HEK293 (cell line): Measurements from ENCODE around the gene PTP4A2.

Experiments used
- HOXA7 ChIP-seq: sonication (generic); formaldehyde crosslinking; IDR thresholded peaks from 2 replicates; pipeline ENCODE4 v1.8.1; 2022; ENCODE audit warnings: missing genetic modification reagents, borderline replicate concordance
- INSM2 ChIP-seq: fragments of 450-650 bp; formaldehyde crosslinking; IDR thresholded peaks from 2 replicates; pipeline ENCODE4 v1.5.1; 2016; ENCODE audit warnings: missing biosample characterization, missing genetic modification characterization
- OVOL3 ChIP-seq: fragments of 450-650 bp; formaldehyde crosslinking; IDR thresholded peaks from 2 replicates; pipeline ENCODE4 v1.5.1; 2016; ENCODE audit warnings: missing biosample characterization, missing genetic modification characterization
- PRDM2 ChIP-seq: fragments of 450-650 bp; formaldehyde crosslinking; IDR thresholded peaks from 2 replicates; pipeline ENCODE4 v1.5.1; 2016; ENCODE audit warnings: missing biosample characterization, missing genetic modification characterization, borderline replicate concordance
- SALL2 ChIP-seq: fragments of 450-650 bp; formaldehyde crosslinking; IDR thresholded peaks from 2 replicates; pipeline ENCODE4 v1.5.0; 2017; ENCODE audit warnings: missing biosample characterization, mild to moderate bottlenecking, missing genetic modification characterization, borderline replicate concordance
- SP3 ChIP-seq: fragments of 450-650 bp; formaldehyde crosslinking; IDR thresholded peaks from 2 replicates; pipeline ENCODE4 v1.5.1; 2016; ENCODE audit warnings: missing biosample characterization, missing genetic modification characterization
- SP7 ChIP-seq: fragments of 450-650 bp; formaldehyde crosslinking; IDR thresholded peaks from 2 replicates; pipeline ENCODE4 v1.5.1; 2016; ENCODE audit warnings: missing biosample characterization, missing genetic modification characterization
- ZBTB21 ChIP-seq: fragments of 450-650 bp; formaldehyde crosslinking; IDR thresholded peaks from 2 replicates; pipeline ENCODE4 v1.5.1; 2017; ENCODE audit warnings: missing biosample characterization, missing genetic modification characterization
- ZNF138 ChIP-seq: fragments of 450-650 bp; formaldehyde crosslinking; IDR thresholded peaks from 2 replicates; pipeline ENCODE4 v1.5.1; 2016; ENCODE audit warnings: missing biosample characterization, missing genetic modification characterization, borderline replicate concordance
- ZNF148 ChIP-seq: fragments of 450-650 bp; formaldehyde crosslinking; IDR thresholded peaks from 2 replicates; pipeline ENCODE4 v1.5.0; 2017; ENCODE audit warnings: missing biosample characterization, missing genetic modification characterization, borderline replicate concordance
- ZNF24 ChIP-seq: fragments of 450-650 bp; formaldehyde crosslinking; IDR thresholded peaks from 2 replicates; pipeline ENCODE4 v1.5.1; 2016; ENCODE audit warnings: missing biosample characterization, missing genetic modification characterization
- ZNF248 ChIP-seq: fragments of 450-650 bp; formaldehyde crosslinking; IDR thresholded peaks from 2 replicates; pipeline ENCODE4 v1.5.1; 2017; ENCODE audit warnings: missing biosample characterization, missing genetic modification characterization
- ZNF394 ChIP-seq: fragments of 450-650 bp; formaldehyde crosslinking; IDR thresholded peaks from 2 replicates; pipeline ENCODE4 v1.5.1; 2016; ENCODE audit warnings: missing biosample characterization, missing genetic modification characterization, mild to moderate bottlenecking, moderate library complexity, borderline replicate concordance
- ZNF473 ChIP-seq: fragments of 450-650 bp; formaldehyde crosslinking; IDR thresholded peaks from 2 replicates; pipeline ENCODE4 v1.5.1; 2017; ENCODE audit warnings: missing biosample characterization, missing genetic modification characterization
- ZNF549 ChIP-seq: fragments of 450-650 bp; IDR thresholded peaks from 2 replicates; pipeline ENCODE4 v1.5.1; 2018; ENCODE audit warnings: missing biosample characterization, missing genetic modification characterization, mild to moderate bottlenecking, inconsistent platforms, moderate library complexity
- ZNF785 ChIP-seq: fragments of 450-650 bp; formaldehyde crosslinking; IDR thresholded peaks from 2 replicates; pipeline ENCODE4 v1.5.1; 2016; ENCODE audit warnings: missing biosample characterization, missing genetic modification characterization
- ZNF791 ChIP-seq: fragments of 450-650 bp; formaldehyde crosslinking; IDR thresholded peaks from 2 replicates; pipeline ENCODE4 v1.5.1; 2016; ENCODE audit warnings: missing biosample characterization, missing genetic modification characterization
- ZSCAN30 ChIP-seq: fragments of 450-650 bp; IDR thresholded peaks from 2 replicates; pipeline ENCODE4 v1.5.1; 2018; ENCODE audit warnings: missing biosample characterization, mild to moderate bottlenecking, missing genetic modification characterization, moderate library complexity
- ZXDB ChIP-seq: fragments of 450-650 bp; formaldehyde crosslinking; IDR thresholded peaks from 2 replicates; pipeline ENCODE4 v1.5.1; 2016; ENCODE audit warnings: missing biosample characterization, missing genetic modification characterization
- TF ChIP-seq, protein P1 (sequence below): fragments of 450-650 bp; formaldehyde crosslinking; conservative IDR thresholded peaks from 2 replicates; pipeline ENCODE4 v1.5.1; 2016; ENCODE audit warnings: low read depth, missing biosample characterization, missing genetic modification characterization
- TF ChIP-seq, protein P2 (sequence below): fragments of 450-650 bp; formaldehyde crosslinking; IDR thresholded peaks from 2 replicates; pipeline ENCODE4 v1.5.1; 2016; ENCODE audit warnings: missing biosample characterization, missing genetic modification characterization

PTP4A2 gene

DNA sequence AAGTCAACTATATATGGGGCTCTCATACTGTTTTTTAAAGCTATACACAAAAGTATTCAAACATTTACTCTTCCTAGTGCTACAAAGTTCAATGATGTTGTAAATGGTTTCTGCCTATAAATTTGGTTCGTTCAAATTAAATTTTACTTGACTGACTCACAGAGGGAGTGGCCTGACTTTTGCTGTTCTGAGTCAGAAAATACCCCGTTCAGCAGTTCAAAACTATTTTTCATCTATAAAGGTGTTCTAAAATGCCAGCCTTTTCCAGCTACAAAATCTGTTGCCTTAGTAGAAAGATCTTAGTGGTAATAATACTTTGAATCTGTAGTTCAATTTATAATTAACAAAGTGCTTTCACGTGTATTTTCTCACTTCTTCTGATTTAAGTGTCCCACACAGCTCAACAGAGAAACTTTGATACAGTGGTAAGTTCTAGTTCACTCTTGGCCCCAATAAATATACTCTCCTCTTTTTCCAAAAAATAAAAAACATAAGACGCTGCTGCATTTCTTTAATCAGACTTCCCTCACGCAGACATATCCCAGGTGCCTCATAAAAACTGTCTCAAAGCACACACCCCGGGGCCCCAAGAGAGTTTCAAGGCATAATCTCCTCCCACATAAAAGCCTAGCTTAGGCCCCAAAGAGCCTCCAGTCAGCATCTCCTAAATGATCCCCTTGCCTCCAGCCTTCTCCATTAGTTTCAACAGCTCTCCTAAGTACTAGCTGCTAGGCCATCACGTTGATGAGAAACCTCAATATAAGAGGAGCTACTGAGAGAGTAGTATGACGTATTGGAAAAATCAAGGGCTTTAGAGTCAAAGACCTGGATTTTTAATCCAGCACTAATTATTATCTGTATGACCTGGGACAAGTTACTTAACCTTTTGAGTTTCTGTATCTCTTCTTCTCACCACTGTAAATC, 3.2 kb downstream of the PTP4A2 start (continued):
- TF ChIP-seq PRDM2 (no peak), OVOL3 (tag by site-specific recombination) (0 out of 2 replicates have a peak, but pooled peaks have one; percentile 46), SP7 (tag by site-specific recombination) (peak; percentile 96), SALL2 (no peak), ZNF24 (tag by site-specific recombination) (peak; percentile 69; the same call in 1 of the 2 replicates), ZBTB21 (tag by site-specific recombination) (peak; percentile 62; the same call in 1 of the 2 replicates), ZNF148 (tag by site-specific recombination) (no peak), ZNF473 (tag by site-specific recombination) (no peak), ZNF248 (tag by site-specific recombination) (no peak), ZNF785 (tag by site-specific recombination) (no peak), SP3 (tag by site-specific recombination) (no peak), ZXDB (tag by site-specific recombination) (peak; percentile 83), ZNF549 (tag by site-specific recombination) (no peak), HOXA7 (CRISPR knock-in tag) (no peak), ZNF394 (tag by site-specific recombination) (peak; percentile 69), ZNF138 (no peak), ZSCAN30 (tag by site-specific recombination) (peak; percentile 64), INSM2 (peak; percentile 87), ZNF791 (tag by site-specific recombination) (no peak)
- TF ChIP-seq, protein P1, sequence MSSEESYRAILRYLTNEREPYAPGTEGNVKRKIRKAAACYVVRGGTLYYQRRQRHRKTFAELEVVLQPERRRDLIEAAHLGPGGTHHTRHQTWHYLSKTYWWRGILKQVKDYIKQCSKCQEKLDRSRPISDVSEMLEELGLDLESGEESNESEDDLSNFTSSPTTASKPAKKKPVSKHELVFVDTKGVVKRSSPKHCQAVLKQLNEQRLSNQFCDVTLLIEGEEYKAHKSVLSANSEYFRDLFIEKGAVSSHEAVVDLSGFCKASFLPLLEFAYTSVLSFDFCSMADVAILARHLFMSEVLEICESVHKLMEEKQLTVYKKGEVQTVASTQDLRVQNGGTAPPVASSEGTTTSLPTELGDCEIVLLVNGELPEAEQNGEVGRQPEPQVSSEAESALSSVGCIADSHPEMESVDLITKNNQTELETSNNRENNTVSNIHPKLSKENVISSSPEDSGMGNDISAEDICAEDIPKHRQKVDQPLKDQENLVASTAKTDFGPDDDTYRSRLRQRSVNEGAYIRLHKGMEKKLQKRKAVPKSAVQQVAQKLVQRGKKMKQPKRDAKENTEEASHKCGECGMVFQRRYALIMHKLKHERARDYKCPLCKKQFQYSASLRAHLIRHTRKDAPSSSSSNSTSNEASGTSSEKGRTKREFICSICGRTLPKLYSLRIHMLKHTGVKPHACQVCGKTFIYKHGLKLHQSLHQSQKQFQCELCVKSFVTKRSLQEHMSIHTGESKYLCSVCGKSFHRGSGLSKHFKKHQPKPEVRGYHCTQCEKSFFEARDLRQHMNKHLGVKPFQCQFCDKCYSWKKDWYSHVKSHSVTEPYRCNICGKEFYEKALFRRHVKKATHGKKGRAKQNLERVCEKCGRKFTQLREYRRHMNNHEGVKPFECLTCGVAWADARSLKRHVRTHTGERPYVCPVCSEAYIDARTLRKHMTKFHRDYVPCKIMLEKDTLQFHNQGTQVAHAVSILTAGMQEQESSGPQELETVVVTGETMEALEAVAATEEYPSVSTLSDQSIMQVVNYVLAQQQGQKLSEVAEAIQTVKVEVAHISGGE (tag by site-specific recombination), result 0 out of 2 replicates have a peak, but pooled peaks have one; percentile 5
- TF ChIP-seq, protein P2, sequence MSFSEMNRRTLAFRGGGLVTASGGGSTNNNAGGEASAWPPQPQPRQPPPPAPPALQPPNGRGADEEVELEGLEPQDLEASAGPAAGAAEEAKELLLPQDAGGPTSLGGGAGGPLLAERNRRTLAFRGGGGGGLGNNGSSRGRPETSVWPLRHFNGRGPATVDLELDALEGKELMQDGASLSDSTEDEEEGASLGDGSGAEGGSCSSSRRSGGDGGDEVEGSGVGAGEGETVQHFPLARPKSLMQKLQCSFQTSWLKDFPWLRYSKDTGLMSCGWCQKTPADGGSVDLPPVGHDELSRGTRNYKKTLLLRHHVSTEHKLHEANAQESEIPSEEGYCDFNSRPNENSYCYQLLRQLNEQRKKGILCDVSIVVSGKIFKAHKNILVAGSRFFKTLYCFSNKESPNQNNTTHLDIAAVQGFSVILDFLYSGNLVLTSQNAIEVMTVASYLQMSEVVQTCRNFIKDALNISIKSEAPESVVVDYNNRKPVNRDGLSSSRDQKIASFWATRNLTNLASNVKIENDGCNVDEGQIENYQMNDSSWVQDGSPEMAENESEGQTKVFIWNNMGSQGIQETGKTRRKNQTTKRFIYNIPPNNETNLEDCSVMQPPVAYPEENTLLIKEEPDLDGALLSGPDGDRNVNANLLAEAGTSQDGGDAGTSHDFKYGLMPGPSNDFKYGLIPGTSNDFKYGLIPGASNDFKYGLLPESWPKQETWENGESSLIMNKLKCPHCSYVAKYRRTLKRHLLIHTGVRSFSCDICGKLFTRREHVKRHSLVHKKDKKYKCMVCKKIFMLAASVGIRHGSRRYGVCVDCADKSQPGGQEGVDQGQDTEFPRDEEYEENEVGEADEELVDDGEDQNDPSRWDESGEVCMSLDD, result no peak
